GM19397 (cell line): Measurements from ENCODE around the gene PXYLP1.

Source experiments
- ATAC-seq: cut with Tn5 transposase; IDR thresholded peaks from one replicate; pipeline ENCODE4 v1.9.1; 2021; ENCODE audit warnings: mild to moderate bottlenecking, moderate library complexity; ENCODE audit not compliant: unreplicated experiment

PXYLP1 gene

DNA sequence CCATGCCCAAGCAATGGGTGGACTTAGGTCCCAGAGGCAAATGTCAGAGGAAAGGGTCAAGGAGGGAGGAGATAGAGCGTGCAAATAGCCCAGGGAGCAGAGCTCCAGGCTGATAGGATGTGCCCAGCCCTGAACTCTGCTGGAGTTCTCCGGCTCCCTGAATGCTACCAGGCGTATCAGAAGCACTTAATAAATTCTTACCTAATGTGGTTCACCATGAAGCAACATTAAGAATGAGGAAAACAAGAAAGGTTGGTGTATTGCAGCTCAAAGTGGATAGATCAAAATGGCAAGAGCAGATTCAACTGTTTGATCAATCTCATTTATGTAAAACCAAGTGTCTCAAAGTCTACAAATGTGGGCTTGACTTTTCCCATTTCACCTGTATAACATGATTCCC, 38.3 kb downstream of the PXYLP1 start:
- no peak for ATAC-seq

GRCh38 chr3:141271279-141272030, 39.8 kb downstream of the PXYLP1 start:
- ATAC-seq: no peak

- no peak for ATAC-seq
Observed at GRCh38 chr3:141272906-141273662, 41.5 kb downstream of the PXYLP1 start.

GRCh38 chr3:141273700-141274410, 42.2 kb downstream of the PXYLP1 start:
- ATAC-seq: no peak

DNA sequence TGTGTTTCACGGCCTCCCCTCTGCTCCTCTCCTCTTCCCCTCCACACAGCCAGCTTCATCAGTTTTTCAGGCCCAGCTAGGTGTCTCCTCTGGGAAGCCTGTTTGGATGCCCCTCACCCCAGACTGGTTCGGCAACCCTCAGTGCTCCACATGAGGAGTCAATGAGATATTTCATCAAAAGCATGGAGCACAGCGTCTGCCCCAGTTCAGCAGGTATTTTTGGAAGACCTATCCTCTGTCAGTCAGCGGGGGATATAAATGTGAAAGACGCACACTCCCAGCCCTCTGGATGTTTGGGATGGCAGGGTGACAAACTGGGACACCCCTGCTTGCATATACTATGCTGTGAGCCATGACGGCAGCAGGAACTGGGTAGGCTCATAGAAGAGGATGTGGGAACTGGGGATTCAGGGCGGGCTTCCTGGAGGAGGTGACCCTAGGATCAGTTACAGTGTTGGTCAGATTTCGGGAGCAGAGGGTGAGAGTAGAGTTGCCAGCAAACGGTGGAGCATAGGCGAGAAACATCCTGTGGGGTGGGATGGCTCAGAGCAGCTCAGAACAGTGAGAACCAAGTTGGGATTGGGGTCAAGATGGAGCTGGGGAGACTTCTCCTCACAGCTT, 42.9 kb downstream of the PXYLP1 start:
- no peak for ATAC-seq

- ATAC-seq: no peak
Observed at GRCh38 chr3:141275032-141275422, 43.4 kb downstream of the PXYLP1 start.

- ATAC-seq: no peak
Observed at GRCh38 chr3:141275511-141275910, 43.9 kb downstream of the PXYLP1 start.

GRCh38 chr3:141275973-141276372, 44.3 kb downstream of the PXYLP1 start:
- ATAC-seq: no peak

DNA sequence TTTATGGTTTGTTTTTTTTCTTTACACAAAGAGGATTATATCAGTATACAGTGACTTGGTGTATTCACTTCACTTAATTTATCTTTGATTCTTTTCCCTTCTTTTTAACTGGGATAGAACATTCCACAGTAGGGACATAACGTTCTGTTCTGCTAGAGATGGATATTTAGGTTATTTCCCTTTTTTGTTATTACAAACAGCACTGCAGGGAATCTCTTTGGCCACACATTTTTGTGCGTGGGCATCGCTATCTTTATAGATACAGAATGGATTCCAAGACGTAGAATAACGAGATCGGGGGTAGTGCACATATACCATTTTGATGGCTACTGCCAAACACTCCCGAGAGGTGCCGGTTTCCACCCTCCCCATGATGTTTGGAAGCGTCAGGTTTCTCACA, 44.8 kb downstream of the PXYLP1 start:
- ATAC-seq: no peak

- no peak for ATAC-seq
Observed at GRCh38 chr3:141277451-141277850, 45.8 kb downstream of the PXYLP1 start.

GRCh38 chr3:141278196-141279076, 46.8 kb downstream of the PXYLP1 start:
- no peak for ATAC-seq

GRCh38 chr3:141279077-141279967, 47.7 kb downstream of the PXYLP1 start:
- ATAC-seq: no peak

GRCh38 chr3:141280086-141280485, 48.5 kb downstream of the PXYLP1 start:
- ATAC-seq: no peak

GRCh38 chr3:141280690-141281089, 49.1 kb downstream of the PXYLP1 start:
- ATAC-seq: no peak

DNA sequence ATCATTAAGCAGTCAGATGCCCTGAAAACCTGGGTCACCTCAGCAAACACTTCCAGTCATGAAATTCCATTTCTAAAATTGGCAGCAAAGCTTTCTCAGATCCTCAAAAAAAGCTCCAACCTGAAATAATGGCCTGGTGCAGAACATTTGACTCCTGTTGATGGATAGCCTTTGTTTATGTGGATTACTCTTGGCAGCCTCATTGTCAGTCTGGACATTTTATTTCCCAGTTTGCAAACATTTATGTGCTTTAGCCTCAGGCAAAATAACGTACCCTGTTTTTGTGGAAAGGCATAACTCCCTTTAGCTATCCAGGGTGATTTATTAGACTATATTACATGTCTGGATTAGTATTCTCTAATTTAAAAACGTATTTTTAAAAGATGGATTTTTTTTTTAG, 53.9 kb downstream of the PXYLP1 start:
- ATAC-seq: no peak

- no peak for ATAC-seq
Observed at GRCh38 chr3:141286856-141287255, 55.2 kb downstream of the PXYLP1 start.

DNA sequence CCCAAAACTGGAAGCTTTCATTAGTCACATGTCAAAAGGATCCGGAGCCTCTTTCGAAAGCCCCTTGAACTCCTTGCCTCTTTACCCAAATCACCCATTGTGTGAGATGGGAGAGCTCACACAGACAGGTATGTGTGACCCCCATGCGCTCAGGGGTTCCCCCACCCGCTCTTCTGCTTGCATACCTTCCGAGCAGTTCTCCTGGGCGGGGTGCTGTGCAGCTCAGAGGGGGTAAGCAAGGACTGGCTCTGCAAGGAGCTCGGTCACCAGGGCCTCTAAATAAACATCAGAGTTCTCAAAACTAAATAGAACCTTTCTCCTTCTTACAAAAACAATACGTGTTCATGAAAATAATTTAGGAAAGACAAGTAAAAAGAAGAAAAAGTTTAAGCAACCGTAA, 55.7 kb downstream of the PXYLP1 start:
- no peak for ATAC-seq

- no peak for ATAC-seq
Observed at GRCh38 chr3:141288336-141288990, 56.8 kb downstream of the PXYLP1 start.

DNA sequence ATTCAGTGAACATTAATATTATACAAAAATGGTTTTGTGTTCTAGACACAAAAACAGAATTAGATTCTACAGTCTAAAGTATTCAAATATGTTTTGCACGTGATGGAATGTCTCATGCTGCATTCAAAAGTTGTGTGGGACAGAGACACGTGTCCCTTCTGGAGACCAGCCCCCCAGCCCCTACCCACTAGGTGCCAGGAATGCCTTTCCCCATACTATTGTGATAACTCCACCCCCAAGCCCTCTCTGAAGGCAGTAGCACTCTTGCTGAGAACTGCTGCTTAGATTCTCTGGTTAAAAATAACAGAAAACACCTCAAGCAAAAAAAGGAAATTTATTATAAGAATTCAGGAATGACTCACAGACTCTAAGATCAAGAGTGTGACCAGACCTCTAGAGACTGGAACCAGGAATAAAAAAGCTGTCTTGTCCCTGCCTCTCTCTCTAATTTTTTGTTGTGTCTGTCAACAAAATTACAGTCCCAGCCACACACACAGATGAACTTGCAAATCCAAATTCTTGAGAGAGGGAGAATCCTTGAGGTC, 57.7 kb downstream of the PXYLP1 start:
- ATAC-seq: no peak
